Measurements from ENCODE around the gene PTCHD1. TPM values are rescaled to one million over a fixed set of nuclear protein-coding genes. Genes with fewer than 3 reads are reported as not detected.

The PTCHD1 gene
- total and polyA plus RNA-seq, 9 of the 15 experiments (the other 6 are each of a cell fraction or from before 2014, with no cell fraction given), result not detected

DNA sequence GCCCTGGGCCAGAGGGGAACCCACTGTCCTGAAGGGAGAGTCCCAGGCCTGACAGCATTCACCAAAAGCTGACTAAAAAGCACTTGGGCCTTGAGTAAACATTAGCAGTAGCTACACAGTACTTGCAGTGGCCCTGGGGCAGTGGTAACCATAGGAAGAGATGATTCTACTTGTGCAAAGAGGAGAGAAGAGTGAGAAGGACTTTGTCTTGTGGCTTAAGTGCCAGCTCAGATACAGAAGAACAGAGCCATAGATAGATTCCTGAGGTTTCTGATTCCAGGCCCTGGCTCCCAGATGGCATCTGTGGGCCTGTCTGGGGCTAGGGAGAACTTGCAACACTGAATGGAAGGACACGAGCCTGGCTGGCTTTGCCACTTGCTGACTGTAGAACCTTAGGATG, 100.5 kb downstream of the PTCHD1 start:
- Histone ChIP-seq H3K27ac (ENCODE audit: extremely low read depth, low read depth, low read length) (no peak overlapping the region), H3K9me1 (ENCODE audit: control insufficient read depth, insufficient read depth, low read length) (no peaks in the 10 kb centered on the region), H3K9me3 (replicated peaks; ENCODE audit: control insufficient read depth, insufficient read depth, low read depth, low read length) (no peaks in the 10 kb centered on the region), H2AFZ (ENCODE audit: low read depth, low read length) (no peak overlapping the region), H3K36me3 (ENCODE audit: control insufficient read depth, insufficient read depth, low read length) (no peaks in the 10 kb centered on the region), H3K27me3 (ENCODE audit: control insufficient read depth in 2 of 2, insufficient read depth in 2 of 2, low read length in 2 of 2) (no peaks in the 10 kb centered on the region), H3K79me2 (ENCODE audit: control insufficient read depth, insufficient read depth, low read length) (no peaks in the 10 kb centered on the region), H3K4me2 (ENCODE audit: insufficient read depth, low read length) (no peak overlapping the region), H3K9ac (ENCODE audit: insufficient read depth in 1 of 2, low read depth in 2 of 2, low read length in 2 of 2) (no peak overlapping the region), H4K20me1 (replicated peaks; ENCODE audit: control insufficient read depth, insufficient read depth, low read length) (no peaks in the 10 kb centered on the region), H3K4me1 (replicated peaks in 1 of 2; ENCODE audit: control insufficient read depth in 2 of 2, insufficient read depth in 2 of 2, low read length in 2 of 2) (no peaks in the 10 kb centered on the region), H3K4me3 (no peak overlapping the region)
- ChIA-PET CTCF (ENCODE audit: low intra/inter-chr PET ratio) (no interaction called here), POLR2A (no interaction called here)
- intact Hi-C loops (cut with micrococcal nuclease), result no loop called here
- DNase-seq (ENCODE audit: extremely low read depth in 1 of 4, low spot score in 3 of 4) (no peak), ATAC-seq (no peak), FAIRE-seq (no peak)
- WGBS (ENCODE audit: insufficient coverage, low coverage, missing lambda C conversion rate), result 0% methylated on average over 1 of the region's 1 CpG
- no peak for TF ChIP-seq ARID1B (IDR thresholded peaks at IDR 0.05)
- TF ChIP-seq, protein P1, sequence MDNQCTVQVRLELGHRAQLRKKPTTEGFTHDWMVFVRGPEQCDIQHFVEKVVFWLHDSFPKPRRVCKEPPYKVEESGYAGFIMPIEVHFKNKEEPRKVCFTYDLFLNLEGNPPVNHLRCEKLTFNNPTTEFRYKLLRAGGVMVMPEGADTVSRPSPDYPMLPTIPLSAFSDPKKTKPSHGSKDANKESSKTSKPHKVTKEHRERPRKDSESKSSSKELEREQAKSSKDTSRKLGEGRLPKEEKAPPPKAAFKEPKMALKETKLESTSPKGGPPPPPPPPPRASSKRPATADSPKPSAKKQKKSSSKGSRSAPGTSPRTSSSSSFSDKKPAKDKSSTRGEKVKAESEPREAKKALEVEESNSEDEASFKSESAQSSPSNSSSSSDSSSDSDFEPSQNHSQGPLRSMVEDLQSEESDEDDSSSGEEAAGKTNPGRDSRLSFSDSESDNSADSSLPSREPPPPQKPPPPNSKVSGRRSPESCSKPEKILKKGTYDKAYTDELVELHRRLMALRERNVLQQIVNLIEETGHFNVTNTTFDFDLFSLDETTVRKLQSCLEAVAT (IDR thresholded peaks at IDR 0.05), result no peak
- TF ChIP-seq ATF1 (CRISPR knock-in tag; IDR thresholded peaks at IDR 0.05), result no peak
- TF ChIP-seq ATF1 (tag; IDR thresholded peaks at IDR 0.05), result no peak
- no peak for TF ChIP-seq CGGBP1 (CRISPR knock-in tag; IDR thresholded peaks at IDR 0.05)
- TF ChIP-seq ZNF77 (CRISPR knock-in tag; IDR thresholded peaks at IDR 0.05), result no peak
- no TSS peak for BruUV-seq (replicated peaks)
- in situ Hi-C loops (cut with MboI), result no loop called here

- no peaks in the 10 kb centered on the region for H3K36me3 ChIP-seq (ENCODE audit: control insufficient read depth, insufficient read depth, low read length)
- no peak overlapping the region for H3K9ac ChIP-seq (ENCODE audit: insufficient read depth in 1 of 2, low read depth in 2 of 2, low read length in 2 of 2)
- in situ Hi-C loops (cut with MboI) (no loop called here), intact Hi-C loops (cut with micrococcal nuclease) (no loop called here)
- no TSS peak for BruUV-seq (replicated peaks)
- H3K4me3 ChIP-seq, result no peak overlapping the region
- no peak for DNase-seq (ENCODE audit: extremely low read depth in 1 of 4, low spot score in 3 of 4)
- no peak overlapping the region for H3K4me2 ChIP-seq (ENCODE audit: insufficient read depth, low read length)
- no peaks in the 10 kb centered on the region for H3K4me1 ChIP-seq (replicated peaks in 1 of 2; ENCODE audit: control insufficient read depth in 2 of 2, insufficient read depth in 2 of 2, low read length in 2 of 2)
- H2AFZ ChIP-seq (ENCODE audit: low read depth, low read length), result no peak overlapping the region
- ChIA-PET CTCF (ENCODE audit: low intra/inter-chr PET ratio) (no interaction called here), POLR2A (no interaction called here)
- H3K27ac ChIP-seq (ENCODE audit: extremely low read depth, low read depth, low read length), result no peak overlapping the region
- no peak for ATAC-seq
- H3K9me3 ChIP-seq (replicated peaks; ENCODE audit: control insufficient read depth, insufficient read depth, low read depth, low read length), result no peaks in the 10 kb centered on the region
- 0% methylated on average over 2 of the region's 2 CpGs for WGBS (ENCODE audit: insufficient coverage, low coverage, missing lambda C conversion rate)
- H4K20me1 ChIP-seq (replicated peaks; ENCODE audit: control insufficient read depth, insufficient read depth, low read length), result no peaks in the 10 kb centered on the region
- no peaks in the 10 kb centered on the region for H3K79me2 ChIP-seq (ENCODE audit: control insufficient read depth, insufficient read depth, low read length)
- H3K27me3 ChIP-seq (ENCODE audit: control insufficient read depth in 2 of 2, insufficient read depth in 2 of 2, low read length in 2 of 2), result no peaks in the 10 kb centered on the region
- FAIRE-seq, result no peak
- H3K9me1 ChIP-seq (ENCODE audit: control insufficient read depth, insufficient read depth, low read length), result no peaks in the 10 kb centered on the region
- TF ChIP-seq GABPB2 (CRISPR knock-in tag; conservative IDR thresholded peaks at IDR 0.05), result no peak
- no peak for TF ChIP-seq PURB (CRISPR knock-in tag; IDR thresholded peaks at IDR 0.05; ENCODE audit: low read depth)
Observed at GRCh38 chrX:23435575-23435974, 100.9 kb downstream of the PTCHD1 start.

All from K562 (cell line).